GM12878 (cell line): Measurements from ENCODE around the gene SYCP2. TPM values are rescaled to one million over a fixed set of nuclear protein-coding genes. Genes with fewer than 3 reads are reported as not detected.

Source experiments
- ATAC-seq: fragments of 200-7000 bp; cut with Tn5 transposase; 3 replicates; pipeline ENCODE4 v1.9.1; 2020; ENCODE audit warnings: mild to moderate bottlenecking, moderate library complexity
- BruUV-seq: library from RNA; stranded (reverse); fragments of 400-500 nt; replicated peaks from 2 replicates; lab custom pipeline; 2021; lab: Mats Ljungman, UMichigan
- CTCF ChIA-PET: fragments of 300-600 bp; sonication (Branson Sonifier 250); formaldehyde crosslinking; extraction: SDS; loops from one replicate; lab custom pipeline; 2021; ENCODE audit warnings: inconsistent platforms; lab: Yijun Ruan, JAX
- POLR2A ChIA-PET: fragments of 350-600 bp; formaldehyde crosslinking; extraction: SDS; loops from one replicate; lab custom pipeline; 2021; ENCODE audit warnings: inconsistent platforms; lab: Charles Lee
- RAD21 ChIA-PET: fragments of 300-600 bp; sonication (Branson Sonifier 250); formaldehyde crosslinking; loops from one replicate; lab custom pipeline; 2023; ENCODE audit warnings: antibody characterized with exemption; ENCODE audit not compliant: unreplicated experiment; lab: Charles Lee
- SMC1A ChIA-PET: fragments of 300-600 bp; sonication (Branson Sonifier 250); formaldehyde crosslinking; loops from one replicate; lab custom pipeline; 2023; ENCODE audit not compliant: unreplicated experiment, uncharacterized antibody; lab: Charles Lee
- DNase-seq: peaks from one replicate; pipeline ENCODE4 v3.0.0-alpha.2; 2011; ENCODE audit warnings: low read depth, low spot score
- FAIRE-seq: peaks from 3 replicates; lab custom pipeline; 2011; peaks lifted over from hg19 to GRCh38; lab: Jason Lieb, UNC
- H2AFZ ChIP-seq: 2 replicates; pipeline ENCODE4 v1.6.0; 2011; ENCODE audit warnings: low read depth, low read length, control low read depth; ENCODE audit not compliant: control insufficient read depth
- H3K27ac ChIP-seq: 2 replicates; pipeline ENCODE4 v1.5.1; 2011; ENCODE audit warnings: control low read depth; ENCODE audit not compliant: control insufficient read depth, insufficient read depth
- H3K27me3 ChIP-seq, 2 experiments: replicated peaks in 1 of 2; 2 replicates each; pipeline versions ENCODE4 v1.6.0 to v1.6.1; 2011; ENCODE audit warnings: low read length in 1 of 2; ENCODE audit not compliant: control insufficient read depth in 2 of 2, insufficient read depth in 2 of 2
- H3K36me3 ChIP-seq, 2 experiments: 2 replicates each; pipeline ENCODE4 v1.5.1; 2011; ENCODE audit warnings: low read length in 1 of 2; ENCODE audit not compliant: control insufficient read depth in 2 of 2, insufficient read depth in 2 of 2
- H3K4me1 ChIP-seq: 2 replicates; pipeline ENCODE4 v1.6.1; 2011; ENCODE audit warnings: mild to moderate bottlenecking, low read length, moderate library complexity, mixed read lengths; ENCODE audit not compliant: control insufficient read depth, insufficient read depth
- H3K4me2 ChIP-seq: 2 replicates; pipeline ENCODE4 v1.6.0; 2011; ENCODE audit warnings: control low read depth; ENCODE audit not compliant: control insufficient read depth, insufficient read depth
- H3K4me3 ChIP-seq: fragments of 200-600 bp; sonication (generic); 2 replicates; pipeline ENCODE4 v1.5.1; 2016
- H3K79me2 ChIP-seq: 2 replicates; pipeline ENCODE4 v1.6.0; 2011; ENCODE audit warnings: low read length; ENCODE audit not compliant: control insufficient read depth, insufficient read depth
- H3K9ac ChIP-seq: 2 replicates; pipeline ENCODE4 v1.8.0; 2011; ENCODE audit warnings: low read length, control low read depth, mixed read lengths; ENCODE audit not compliant: control insufficient read depth, insufficient read depth
- H3K9me3 ChIP-seq: replicated peaks from 3 replicates; pipeline ENCODE4 v1.5.1; 2011; ENCODE audit warnings: mild to moderate bottlenecking, low read length; ENCODE audit not compliant: control insufficient read depth, insufficient read depth
- H4K20me1 ChIP-seq: 2 replicates; pipeline ENCODE4 v1.6.0; 2011; ENCODE audit not compliant: control insufficient read depth, insufficient read depth
- BCL11A ChIP-seq: IDR thresholded peaks from 2 replicates; pipeline ENCODE4 v1.6.1; 2011; ENCODE audit warnings: low read depth, low read length
- BHLHE40 ChIP-seq, 2 experiments: fragments of 450-650 bp in 1 of 2; IDR thresholded peaks; 2 replicates each; pipeline ENCODE4 v1.6.1; 2011 to 2017; ENCODE audit warnings: low read depth in 2 of 2, borderline replicate concordance in 1 of 2, improper control_type of control experiment in 1 of 2, low read length in 1 of 2, mild to moderate bottlenecking in 1 of 2
- BMI1 ChIP-seq: fragments of 450-650 bp; IDR thresholded peaks from 2 replicates; pipeline ENCODE4 v1.6.1; 2016; ENCODE audit warnings: mild to moderate bottlenecking, moderate library complexity, borderline replicate concordance
- CHD2 ChIP-seq: IDR thresholded peaks from 2 replicates; pipeline ENCODE4 v1.6.1; 2011; ENCODE audit warnings: low read depth, low read length, improper control_type of control experiment, borderline replicate concordance
- EED ChIP-seq: sonication (generic); IDR thresholded peaks from 2 replicates; pipeline ENCODE4 v1.6.1; 2016; ENCODE audit warnings: antibody characterized with exemption, low read depth
- EP300 ChIP-seq, 2 experiments: fragments of 150-350 bp in 1 of 2; IDR thresholded peaks; 2 replicates each; pipeline ENCODE4 v1.6.1; 2011 to 2012; ENCODE audit warnings: low read depth in 2 of 2, low read length in 2 of 2, borderline replicate concordance in 1 of 2, improper control_type of control experiment in 1 of 2, inconsistent platforms in 1 of 2; ENCODE audit not compliant: control insufficient read depth in 1 of 2
- HDAC6 ChIP-seq: fragments of 200-600 bp; sonication (generic); IDR thresholded peaks from one replicate; pipeline ENCODE4 v1.8.0; 2017; ENCODE audit warnings: antibody characterized with exemption; ENCODE audit not compliant: unreplicated experiment
- HDGF ChIP-seq: fragments of 450-650 bp; IDR thresholded peaks from 2 replicates; pipeline ENCODE4 v1.6.1; 2016; ENCODE audit warnings: antibody characterized with exemption
- IKZF1 ChIP-seq: fragments of 450-650 bp; conservative IDR thresholded peaks from 2 replicates; pipeline ENCODE4 v1.6.1; 2017; ENCODE audit warnings: antibody characterized with exemption, mild to moderate bottlenecking
- JUND ChIP-seq: IDR thresholded peaks from 2 replicates; pipeline ENCODE4 v1.6.1; 2012; ENCODE audit warnings: low read depth, mild to moderate bottlenecking, low read length, improper control_type of control experiment, moderate library complexity
- MTA3 ChIP-seq: IDR thresholded peaks from 2 replicates; pipeline ENCODE4 v1.6.1; 2012; ENCODE audit warnings: low read length, inconsistent platforms, borderline replicate concordance
- PML ChIP-seq: IDR thresholded peaks from 2 replicates; pipeline ENCODE4 v1.6.1; 2012; ENCODE audit warnings: low read length, inconsistent platforms
- POLR2A ChIP-seq: IDR thresholded peaks from 2 replicates; pipeline ENCODE4 v1.6.1; 2011; ENCODE audit warnings: low read depth, mild to moderate bottlenecking, low read length
- RCOR1 ChIP-seq: conservative IDR thresholded peaks from 2 replicates; pipeline ENCODE4 v1.6.1; 2012; ENCODE audit warnings: low read depth, low read length, improper control_type of control experiment
- RELA ChIP-seq: fragments of 450-650 bp; IDR thresholded peaks from 2 replicates; pipeline ENCODE4 v1.8.0; 2014; ENCODE audit warnings: borderline replicate concordance; ENCODE audit not compliant: partially characterized antibody
- RUNX3 ChIP-seq: IDR thresholded peaks from 2 replicates; pipeline ENCODE4 v1.6.1; 2012; ENCODE audit warnings: low read length, inconsistent platforms
- SREBF1 ChIP-seq: IDR thresholded peaks from 2 replicates; pipeline ENCODE4 v1.6.1; 2012; ENCODE audit warnings: mild to moderate bottlenecking, low read length
- ZBED1 ChIP-seq: IDR thresholded peaks from 2 replicates; pipeline ENCODE4 v1.6.1; 2016; ENCODE audit warnings: borderline replicate concordance
- ZNF217 ChIP-seq: fragments of 450-650 bp; IDR thresholded peaks from 2 replicates; pipeline ENCODE4 v1.6.1; 2017; ENCODE audit warnings: antibody characterized with exemption, mild to moderate bottlenecking
- ZZZ3 ChIP-seq: IDR thresholded peaks from 2 replicates; pipeline ENCODE4 v1.6.1; 2011; ENCODE audit warnings: low read depth; ENCODE audit not compliant: control insufficient read depth, insufficient read length
- WGBS: methylation state at CpG from one replicate; pipeline ENCODE4 v1.1.6; 2016; ENCODE audit warnings: low lambda C conversion rate; ENCODE audit not compliant: insufficient replicate concordance, insufficient coverage; ENCODE audit errors: missing lambda C conversion rate; 5-methylcytosine and 5-hydroxymethylcytosine counted together
- in situ Hi-C: fragments of 300-500 bp; cut with MboI; formaldehyde crosslinking; loops from 9 replicates; pipeline ENCODE4 v1.14.3; 2018; ENCODE audit warnings: mixed read lengths
- intact Hi-C: fragments of 100-400 bp; cut with micrococcal nuclease; formaldehyde crosslinking; loops from one replicate; pipeline ENCODE4 v1.14.2; 2022; ENCODE audit not compliant: unreplicated experiment
- polyA plus RNA-seq, 11 experiments: library from polyadenylated mRNA; depleted of rRNA in 4 of 11; unstranded in 6 of 11; stranded (reverse) in 5 of 11; fragments of >200 nt; fragmentation: Nextera tagmentation in 4 of 11; fragmentation: Illumina TruSeq in 1 of 11; extraction: Ambion mirVana in 4 of 11; extraction: Trizol in 1 of 11; gene quantifications; 1 replicate in 1 of 11; 2 replicates in 10 of 11; pipeline versions ENCODE4 v1.2.1 to v1.2.3, GENCODE V29; 2011 to 2016; ENCODE audit warnings: inconsistent platforms in 2 of 11, missing spikeins in 2 of 11, low read depth in 1 of 11
- total RNA-seq, 4 experiments: library from RNA; depleted of rRNA in 3 of 4; stranded (reverse); fragments of >200 nt in 3 of 4; fragmentation: Illumina TruSeq in 1 of 4; extraction: Trizol in 1 of 4; gene quantifications; 2 replicates each; pipeline versions ENCODE4 v1.2.1 to v1.2.3, GENCODE V29; 2013 to 2021
- TF ChIP-seq, protein P1 (sequence below): fragments of 450-650 bp; IDR thresholded peaks from 2 replicates; pipeline ENCODE4 v1.6.1; 2016; ENCODE audit warnings: mild to moderate bottlenecking, moderate library complexity, borderline replicate concordance

Gene SYCP2
- total and polyA plus RNA-seq, 10 of the 15 experiments (the other 5 are each of a cell fraction or from before 2014, with no cell fraction given): 0.01 to 0.18 (median 0.09) TPM; not detected in 2

DNA sequence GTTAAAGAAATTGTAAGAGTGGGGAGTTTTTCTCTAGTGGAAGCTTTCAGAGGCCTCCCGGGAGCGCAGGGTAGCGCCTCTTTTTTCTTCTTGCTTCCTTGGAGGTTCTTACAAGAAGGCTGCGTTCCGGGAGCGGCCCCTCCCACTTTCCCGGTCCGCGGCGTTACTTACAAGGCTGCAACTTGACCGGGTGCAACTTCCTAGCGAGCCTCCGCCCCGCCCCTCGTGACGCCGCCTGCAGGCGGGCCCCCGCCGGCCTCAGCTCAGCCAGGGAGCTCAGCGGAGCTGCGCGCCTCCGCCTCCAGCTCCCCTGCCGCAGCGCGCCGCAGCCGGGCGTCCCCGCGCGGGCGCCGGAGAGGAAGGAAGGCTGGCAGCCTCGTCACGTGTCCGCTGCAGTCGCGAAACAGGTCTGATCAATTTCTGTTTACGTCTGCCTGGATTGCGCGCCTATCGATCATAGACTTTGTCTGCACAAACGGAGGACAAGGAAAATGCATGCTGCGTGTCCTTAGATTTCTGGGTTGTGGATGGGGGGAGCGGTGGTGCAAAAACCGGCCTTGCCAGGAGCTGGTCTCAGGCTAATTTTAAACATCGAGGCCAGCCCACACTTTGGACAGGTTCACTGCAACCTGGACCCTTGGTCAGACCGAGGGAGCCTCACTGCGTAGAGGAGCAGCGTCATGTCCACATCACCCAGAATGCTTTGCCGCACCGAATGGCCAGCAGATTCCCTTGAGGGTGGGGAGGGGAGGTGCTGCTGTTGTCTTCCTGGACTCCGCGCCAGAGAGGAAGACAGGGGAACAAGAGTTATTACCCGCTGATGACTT, 6.9 kb upstream of the SYCP2 start, which contains the start of the genes FAM217B and PPP1R3D:
FAM217B (plus strand) TSS at position 261 of the 827 bp plus-strand sequence. CDS start 3,555 bp downstream, outside the sequence.
PPP1R3D (minus strand) TSS at position 177 of the 827 bp plus-strand sequence. CDS start 374 bp downstream, outside the sequence.
- peak; percentile 73 for DNase-seq
- H2AFZ ChIP-seq: peak within 1 kb of the TSS; percentile 98
- peak within 1 kb of the TSS; percentile 93 for H3K27ac ChIP-seq
- ATAC-seq: peak; percentile 96
- peak within 1 kb of the TSS; percentile 99 for H3K4me3 ChIP-seq
- ChIA-PET SMC1A (interaction anchor here (1.3 to 2.5 kb wide), 4 partner anchors 9 to 188 kb away, joined by 4 to 8 read pairs (median 6); no protein-coding TSS in a partner anchor), POLR2A (interaction anchor here (0.7 to 1.5 kb wide), 3 partner anchors 9 to 1599 kb away, joined by 3 to 8 read pairs (median 3); no protein-coding TSS in a partner anchor), RAD21 (interaction anchor here (0.9 to 1.3 kb wide), 8 partner anchors 9 to 266 kb away, joined by 3 to 4 read pairs (median 3); no protein-coding TSS in a partner anchor), CTCF (interaction anchor here (0.8 to 9.5 kb wide), 7 partner anchors 9 to 270 kb away, joined by 3 to 173 read pairs (median 4); no protein-coding TSS in a partner anchor)
- no TSS peak for BruUV-seq
- FAIRE-seq: peak; percentile 93
- peaks cover 0 to 1% of the 10 kb centered on the region in 2 experiments; a peak in 1 of 4 replicates for H3K36me3 ChIP-seq
- no peaks in the 10 kb centered on the region for H3K27me3 ChIP-seq
- H3K79me2 ChIP-seq: peaks cover 14% of the 10 kb centered on the region
- WGBS: 1% methylated on average over 46 of the region's 57 CpGs
- no peaks in the 10 kb centered on the region for H4K20me1 ChIP-seq
- intact Hi-C loops (loop anchor here (10.0 kb wide), 1 partner anchor 114 kb away; no protein-coding TSS in a partner anchor), in situ Hi-C loops (no loop called here)
- H3K9ac ChIP-seq: peak within 1 kb of the TSS; percentile 74
- H3K9me3 ChIP-seq: no peaks in the 10 kb centered on the region
- H3K4me1 ChIP-seq: peaks cover 10% of the 10 kb centered on the region
- H3K4me2 ChIP-seq: peak within 1 kb of the TSS; percentile 97
- TF ChIP-seq RELA: peak; percentile 52
- TF ChIP-seq JUND: no peak
- TF ChIP-seq ZZZ3: no peak
- TF ChIP-seq ZBED1: no peak
- TF ChIP-seq POLR2A: peak; percentile 89
- no peak; the same call in 1 of the 2 replicates for TF ChIP-seq EED
- 0 out of 2 replicates have a peak, but pooled peaks have one; percentile 44 for TF ChIP-seq RCOR1
- no peak for TF ChIP-seq HDGF
- no peak for TF ChIP-seq SREBF1
- TF ChIP-seq BHLHE40 (IDR thresholded peaks at IDR 0.05; ENCODE audit: borderline replicate concordance in 1 of 2, low read depth in 2 of 2, low read length in 1 of 2): peak; percentile 76 to 90
- TF ChIP-seq EP300 (IDR thresholded peaks at IDR 0.05; ENCODE audit: borderline replicate concordance in 1 of 2, control insufficient read depth in 1 of 2, low read depth in 2 of 2, low read length in 2 of 2): peak in 1 of 2 experiments; percentile 31; a peak in 1 of 4 replicates
- peak; percentile 45; the same call in 1 of the 2 replicates for TF ChIP-seq IKZF1
- TF ChIP-seq RUNX3: peak; percentile 43
- no peak for TF ChIP-seq CHD2
- TF ChIP-seq, protein P1, sequence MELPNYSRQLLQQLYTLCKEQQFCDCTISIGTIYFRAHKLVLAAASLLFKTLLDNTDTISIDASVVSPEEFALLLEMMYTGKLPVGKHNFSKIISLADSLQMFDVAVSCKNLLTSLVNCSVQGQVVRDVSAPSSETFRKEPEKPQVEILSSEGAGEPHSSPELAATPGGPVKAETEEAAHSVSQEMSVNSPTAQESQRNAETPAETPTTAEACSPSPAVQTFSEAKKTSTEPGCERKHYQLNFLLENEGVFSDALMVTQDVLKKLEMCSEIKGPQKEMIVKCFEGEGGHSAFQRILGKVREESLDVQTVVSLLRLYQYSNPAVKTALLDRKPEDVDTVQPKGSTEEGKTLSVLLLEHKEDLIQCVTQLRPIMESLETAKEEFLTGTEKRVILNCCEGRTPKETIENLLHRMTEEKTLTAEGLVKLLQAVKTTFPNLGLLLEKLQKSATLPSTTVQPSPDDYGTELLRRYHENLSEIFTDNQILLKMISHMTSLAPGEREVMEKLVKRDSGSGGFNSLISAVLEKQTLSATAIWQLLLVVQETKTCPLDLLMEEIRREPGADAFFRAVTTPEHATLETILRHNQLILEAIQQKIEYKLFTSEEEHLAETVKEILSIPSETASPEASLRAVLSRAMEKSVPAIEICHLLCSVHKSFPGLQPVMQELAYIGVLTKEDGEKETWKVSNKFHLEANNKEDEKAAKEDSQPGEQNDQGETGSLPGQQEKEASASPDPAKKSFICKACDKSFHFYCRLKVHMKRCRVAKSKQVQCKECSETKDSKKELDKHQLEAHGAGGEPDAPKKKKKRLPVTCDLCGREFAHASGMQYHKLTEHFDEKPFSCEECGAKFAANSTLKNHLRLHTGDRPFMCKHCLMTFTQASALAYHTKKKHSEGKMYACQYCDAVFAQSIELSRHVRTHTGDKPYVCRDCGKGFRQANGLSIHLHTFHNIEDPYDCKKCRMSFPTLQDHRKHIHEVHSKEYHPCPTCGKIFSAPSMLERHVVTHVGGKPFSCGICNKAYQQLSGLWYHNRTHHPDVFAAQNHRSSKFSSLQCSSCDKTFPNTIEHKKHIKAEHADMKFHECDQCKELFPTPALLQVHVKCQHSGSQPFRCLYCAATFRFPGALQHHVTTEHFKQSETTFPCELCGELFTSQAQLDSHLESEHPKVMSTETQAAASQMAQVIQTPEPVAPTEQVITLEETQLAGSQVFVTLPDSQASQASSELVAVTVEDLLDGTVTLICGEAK: no peak
- no peak for TF ChIP-seq ZNF217
- peak; percentile 86 for TF ChIP-seq PML
- TF ChIP-seq HDAC6: no peak
- no peak for TF ChIP-seq MTA3
- TF ChIP-seq BMI1: no peak
- TF ChIP-seq BCL11A: no peak
